ENCODE data around the gene TMEM212.
"Not testable (repeated sequence)": the region's sequence is repeated elsewhere in the genome, so short reads cannot be mapped to it uniquely, and the experiment has no call there.

The TMEM212 gene

DNA sequence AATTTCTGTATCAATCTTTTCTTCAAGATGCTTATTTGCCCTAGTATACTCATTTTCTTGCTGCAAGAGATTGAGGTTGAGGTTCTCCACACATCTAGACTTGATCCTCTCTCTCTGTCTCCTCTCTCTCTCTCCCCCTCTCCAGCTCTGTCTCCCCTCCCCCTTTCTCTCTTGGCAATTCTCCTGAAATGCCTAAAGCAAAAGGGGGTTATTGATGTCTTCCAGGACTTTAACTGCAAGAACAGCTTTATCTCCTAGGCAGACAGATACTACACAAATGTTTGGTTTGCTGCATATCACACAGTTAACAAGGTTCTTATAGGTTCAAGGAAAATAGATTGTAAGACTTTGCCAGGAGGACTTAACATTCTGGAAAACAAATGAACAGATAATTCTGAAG, 52.1 kb downstream of the TMEM212 start:
- no peak for DNase-seq

DNA sequence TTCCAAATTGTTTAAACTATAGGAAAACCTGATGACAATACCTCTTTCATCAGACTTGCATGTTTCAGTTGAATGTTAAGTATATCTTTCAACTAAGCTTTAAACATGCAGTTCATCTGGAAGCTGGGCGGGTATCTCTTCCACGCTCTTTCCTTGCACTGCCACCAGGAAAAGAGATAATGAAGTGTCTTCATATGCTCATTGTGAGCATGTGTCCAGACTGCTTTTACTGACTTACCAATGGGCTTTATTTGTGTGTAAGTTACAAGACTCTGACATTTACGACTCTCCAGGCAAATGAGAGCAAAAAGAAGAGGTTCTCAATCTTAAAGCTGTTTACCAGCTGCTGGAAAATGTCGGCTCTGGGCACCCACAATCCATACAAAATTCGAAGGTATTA, 52.8 kb downstream of the TMEM212 start:
- DNase-seq: no peak

DNA sequence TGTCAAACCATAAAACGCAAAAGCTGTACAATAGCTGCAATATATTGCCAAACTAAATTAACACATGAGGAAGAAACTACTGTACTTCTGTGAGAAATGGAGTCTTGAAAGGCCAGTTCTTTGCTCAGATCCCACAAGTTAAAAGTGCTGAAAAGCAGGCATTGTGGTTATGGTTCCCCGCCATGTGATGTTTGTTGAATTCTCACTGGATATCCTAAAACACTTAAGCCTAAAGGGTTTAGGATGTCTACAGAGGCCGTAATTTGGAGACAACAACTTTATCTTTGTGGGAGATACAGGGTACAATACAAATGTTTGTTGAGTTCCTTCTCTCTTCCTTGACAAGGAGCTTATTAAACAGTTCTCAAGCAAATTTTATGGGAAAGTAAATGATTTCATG, 53.2 kb downstream of the TMEM212 start:
- DNase-seq: no peak

DNA sequence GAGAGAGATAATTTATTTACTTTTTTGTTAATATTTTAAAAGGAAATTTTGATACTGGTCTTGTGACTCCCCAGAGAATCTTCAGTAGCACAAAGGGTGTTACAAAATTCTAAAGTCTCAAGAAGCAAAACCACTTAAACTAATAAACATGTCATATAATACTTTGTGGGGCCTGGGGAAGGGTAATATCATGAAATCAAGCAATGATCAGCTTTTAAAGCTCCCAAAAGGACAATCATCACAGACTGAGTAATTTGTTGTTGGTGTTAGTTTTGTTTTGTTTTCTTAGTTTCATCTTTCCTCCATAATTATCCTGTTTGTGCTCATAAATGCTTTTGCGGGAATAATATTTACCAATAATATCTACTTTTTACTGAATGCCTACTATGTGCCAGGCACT, 55.0 kb downstream of the TMEM212 start:
- no peak for DNase-seq

DNA sequence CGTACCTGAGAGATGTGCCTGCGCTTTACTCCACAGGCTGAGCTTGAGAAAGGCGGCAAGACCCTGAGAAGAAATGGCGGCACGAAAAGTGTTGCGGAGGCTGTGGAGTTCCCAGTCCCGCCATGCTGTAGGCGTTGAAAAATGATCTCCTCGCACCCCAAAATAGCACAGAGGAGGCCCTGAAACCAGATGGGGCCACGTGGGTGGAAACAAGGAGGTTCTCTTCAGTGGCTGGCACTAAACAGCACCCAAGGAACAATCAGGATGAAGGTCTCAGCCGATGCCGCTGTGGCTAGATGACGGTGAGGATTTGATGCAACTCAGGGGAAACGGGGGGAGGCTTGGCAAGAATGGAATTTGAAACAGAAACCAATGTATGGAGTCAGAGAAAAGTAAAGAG, 57.3 kb downstream of the TMEM212 start:
- DNase-seq: no peak

DNA sequence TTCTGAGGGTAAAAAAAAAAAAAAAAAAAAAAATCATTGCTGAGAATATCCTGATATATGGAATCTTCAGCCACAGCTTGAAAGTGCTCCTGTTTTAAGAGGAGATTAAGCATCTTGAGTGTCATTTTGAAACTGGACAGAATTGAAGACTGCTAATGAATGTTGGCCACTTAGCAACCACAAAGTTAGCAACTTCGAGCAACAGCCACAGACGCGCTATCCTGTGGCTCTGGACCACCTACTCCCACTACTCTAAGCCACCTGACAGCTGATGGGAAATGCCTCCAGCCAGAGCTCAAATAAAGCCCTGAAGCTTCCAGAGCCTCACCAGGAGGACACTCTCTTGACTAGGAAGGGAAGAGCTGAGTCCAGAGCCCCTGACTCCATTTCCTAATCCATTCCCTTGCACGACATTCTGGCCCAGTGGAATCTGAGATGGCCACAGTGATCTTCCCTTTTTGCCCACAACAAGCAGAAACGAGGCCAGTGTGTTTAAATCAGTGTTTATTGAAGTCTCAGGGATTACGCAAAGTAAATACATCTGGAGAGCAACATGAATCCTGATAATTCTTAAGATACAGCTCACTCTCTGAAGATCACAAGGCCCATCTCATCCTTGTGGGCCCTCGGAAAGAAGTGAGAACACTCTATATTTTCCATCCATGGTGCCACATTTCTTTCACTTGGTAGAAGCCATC, 58.6 kb downstream of the TMEM212 start:
- DNase-seq: no peak

DNA sequence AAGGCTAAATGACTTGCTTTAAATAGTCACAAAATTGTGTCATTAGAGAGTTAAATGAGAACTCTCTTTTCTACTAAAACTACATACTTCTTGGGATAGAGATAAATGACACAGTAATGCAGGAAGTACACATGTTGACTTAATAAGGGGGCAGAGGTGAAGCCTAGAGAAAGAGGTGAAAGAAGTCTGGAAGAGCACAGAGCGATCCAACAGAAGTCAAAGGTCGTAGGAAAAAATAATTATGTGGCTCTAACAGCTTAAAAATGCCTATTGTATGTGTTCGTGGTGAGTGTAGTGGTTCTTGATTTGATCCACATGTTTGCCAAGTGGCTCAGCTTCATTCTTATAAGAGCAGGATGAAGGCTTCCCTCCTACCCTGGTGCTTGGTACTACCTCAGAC, 61.7 kb downstream of the TMEM212 start:
- no peak for DNase-seq

DNA sequence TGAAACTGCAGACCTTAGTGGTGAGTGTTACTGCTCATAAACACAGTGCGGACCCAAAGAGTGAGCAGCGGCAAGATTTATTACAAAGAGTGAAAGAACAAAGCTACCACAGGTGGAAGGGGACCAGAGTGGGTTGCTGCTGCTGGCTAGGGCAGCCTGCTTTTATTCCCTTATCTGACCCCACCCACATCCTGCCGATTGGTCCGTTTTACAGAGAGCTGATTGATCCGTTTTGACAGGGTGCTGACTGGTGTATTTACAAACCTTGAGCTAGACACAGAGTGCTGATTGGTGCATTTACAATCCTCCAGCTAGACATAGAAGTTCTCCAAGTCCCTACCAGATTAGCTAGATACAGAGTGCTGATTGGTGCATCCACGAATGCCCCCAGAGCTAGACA, 63.4 kb downstream of the TMEM212 start:
- not testable (repeated sequence) for DNase-seq

DNA sequence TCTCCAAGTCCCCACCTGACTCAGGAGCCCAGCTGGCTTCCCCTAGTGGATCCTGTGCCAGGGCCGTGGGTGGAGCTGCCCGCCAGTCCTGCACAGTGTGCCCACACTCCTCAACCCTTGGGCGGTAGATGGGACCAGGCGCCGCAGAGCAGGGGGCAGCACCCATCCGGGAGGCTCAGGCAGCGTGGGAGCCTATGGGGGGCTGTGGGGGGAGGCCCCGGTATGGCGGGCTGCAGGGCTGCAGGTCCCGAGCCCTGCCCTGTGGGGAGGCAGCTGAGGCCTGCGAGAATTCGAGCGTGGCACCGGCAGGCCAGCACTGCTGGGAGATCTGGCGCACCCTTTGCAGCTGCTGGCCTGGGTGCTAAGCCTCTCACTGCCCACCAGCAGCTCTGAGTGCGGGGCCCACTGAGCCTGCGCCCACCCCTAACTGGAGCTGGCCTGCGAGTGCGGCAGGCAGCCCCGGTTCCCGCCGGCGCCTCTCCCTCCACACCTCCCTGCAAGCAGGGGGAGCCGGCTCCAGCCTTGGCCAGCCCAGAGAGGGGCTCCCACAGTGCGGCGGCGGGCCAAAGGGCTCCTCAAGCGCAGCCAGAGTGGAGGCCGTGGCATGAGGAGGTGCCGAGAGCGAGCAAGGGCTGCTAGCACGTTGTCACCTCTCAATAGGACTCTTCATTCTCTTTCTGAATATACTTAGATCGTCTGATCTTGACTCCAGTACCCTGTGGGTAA, 64.0 kb downstream of the TMEM212 start:
- no peak for DNase-seq

DNA sequence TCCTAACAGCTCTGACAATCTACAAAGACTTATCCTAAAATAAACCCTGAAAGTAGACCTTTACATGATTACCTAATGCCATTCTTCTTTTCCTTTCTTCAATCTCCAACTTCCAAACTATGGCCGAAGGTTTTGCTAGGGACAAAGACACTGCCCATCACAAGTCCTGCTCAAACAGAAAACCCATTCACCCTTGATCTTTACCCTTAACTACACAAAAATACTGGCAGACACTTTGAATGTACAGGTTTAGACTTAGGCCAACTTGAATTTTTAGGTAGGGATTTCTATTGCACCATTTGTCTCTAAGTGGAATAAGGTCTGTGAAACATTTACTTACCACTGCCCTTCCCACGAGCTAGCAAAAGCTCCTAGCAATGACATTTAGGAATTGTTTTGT, 64.6 kb downstream of the TMEM212 start:
- DNase-seq: no peak

DNA sequence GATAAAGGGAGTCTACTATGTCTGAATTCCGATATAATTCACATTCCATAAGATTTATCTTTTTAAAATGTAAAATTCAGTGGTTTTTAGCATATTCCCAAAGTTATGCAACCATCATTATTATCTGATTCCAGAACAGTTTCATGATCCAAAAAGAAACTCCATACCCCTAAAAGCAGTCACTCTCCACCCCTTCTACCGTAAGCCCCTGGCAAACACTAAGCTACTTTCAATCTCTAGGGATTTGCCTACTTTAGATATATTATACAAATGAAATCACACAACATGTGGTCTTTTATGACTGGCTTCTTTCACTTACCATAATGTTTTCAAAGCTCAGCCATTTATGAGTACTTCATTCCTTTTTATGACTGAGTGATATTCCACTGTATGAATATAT, 65.6 kb downstream of the TMEM212 start:
- DNase-seq: no peak
